SK-N-SH (cell line): Measurements from ENCODE around the gene DCLK1.

Source experiments
- CHD2 ChIP-seq: fragments of 150-350 bp; IDR thresholded peaks from 2 replicates; pipeline ENCODE4 v1.6.1; 2018; ENCODE audit warnings: low read length; ENCODE audit not compliant: partially characterized antibody
- EP300 ChIP-seq, 2 experiments: IDR thresholded peaks; 2 replicates each; pipeline versions ENCODE4 v1.4.0 to v1.6.1; 2012; ENCODE audit warnings: borderline replicate concordance in 1 of 2, low read depth in 1 of 2, low read length in 1 of 2
- EZH2phosphoT487 ChIP-seq: fragments of 200-600 bp; sonication (generic); IDR thresholded peaks from 2 replicates; pipeline ENCODE4 v1.6.1; 2017; ENCODE audit warnings: low read depth, mixed run types, mild to moderate bottlenecking, antibody characterized with exemption, moderate library complexity, borderline replicate concordance
- GATA2 ChIP-seq: sonication (generic); formaldehyde crosslinking; IDR thresholded peaks from 2 replicates; pipeline ENCODE4 v1.5.0; 2020; ENCODE audit warnings: mild to moderate bottlenecking, missing genetic modification reagents
- NFIC ChIP-seq: IDR thresholded peaks from 2 replicates; pipeline ENCODE4 v1.4.0; 2012; ENCODE audit warnings: borderline replicate concordance
- RAD21 ChIP-seq: IDR thresholded peaks from 2 replicates; pipeline ENCODE4 v1.6.1; 2012; ENCODE audit warnings: mild to moderate bottlenecking, low read length
- TF ChIP-seq, protein P1 (sequence below): fragments of 200-600 bp; sonication (generic); IDR thresholded peaks from 2 replicates; pipeline ENCODE4 v1.6.1; 2017; ENCODE audit warnings: antibody characterized with exemption, mild to moderate bottlenecking, moderate library complexity

DNA sequence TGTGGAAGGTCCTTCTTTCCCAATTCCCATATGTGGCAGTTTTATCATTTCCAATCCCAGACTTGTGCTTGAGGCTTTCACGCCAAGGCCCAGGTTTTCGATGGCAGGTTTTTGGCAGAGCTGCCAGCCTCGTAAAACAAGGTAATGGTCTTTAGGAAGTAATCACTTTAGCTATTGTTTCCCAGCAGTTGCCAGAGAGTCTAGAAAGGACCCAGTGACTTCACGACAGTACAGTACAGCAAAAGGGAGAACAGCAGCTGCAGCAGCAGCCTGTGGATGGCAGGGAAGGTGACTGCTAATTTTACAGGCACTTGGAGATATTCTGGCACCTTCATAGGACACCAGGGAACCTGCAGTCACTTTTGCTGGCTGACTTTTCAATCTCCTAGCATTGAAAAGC is 363.1 kb downstream of the DCLK1 start:
- TF ChIP-seq RAD21 = no peak
- TF ChIP-seq NFIC = no peak
- TF ChIP-seq, protein P1, sequence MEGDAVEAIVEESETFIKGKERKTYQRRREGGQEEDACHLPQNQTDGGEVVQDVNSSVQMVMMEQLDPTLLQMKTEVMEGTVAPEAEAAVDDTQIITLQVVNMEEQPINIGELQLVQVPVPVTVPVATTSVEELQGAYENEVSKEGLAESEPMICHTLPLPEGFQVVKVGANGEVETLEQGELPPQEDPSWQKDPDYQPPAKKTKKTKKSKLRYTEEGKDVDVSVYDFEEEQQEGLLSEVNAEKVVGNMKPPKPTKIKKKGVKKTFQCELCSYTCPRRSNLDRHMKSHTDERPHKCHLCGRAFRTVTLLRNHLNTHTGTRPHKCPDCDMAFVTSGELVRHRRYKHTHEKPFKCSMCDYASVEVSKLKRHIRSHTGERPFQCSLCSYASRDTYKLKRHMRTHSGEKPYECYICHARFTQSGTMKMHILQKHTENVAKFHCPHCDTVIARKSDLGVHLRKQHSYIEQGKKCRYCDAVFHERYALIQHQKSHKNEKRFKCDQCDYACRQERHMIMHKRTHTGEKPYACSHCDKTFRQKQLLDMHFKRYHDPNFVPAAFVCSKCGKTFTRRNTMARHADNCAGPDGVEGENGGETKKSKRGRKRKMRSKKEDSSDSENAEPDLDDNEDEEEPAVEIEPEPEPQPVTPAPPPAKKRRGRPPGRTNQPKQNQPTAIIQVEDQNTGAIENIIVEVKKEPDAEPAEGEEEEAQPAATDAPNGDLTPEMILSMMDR = no peak
- TF ChIP-seq GATA2 (CRISPR knock-in tag) = no peak
- TF ChIP-seq CHD2 = no peak
- TF ChIP-seq EP300 (IDR thresholded peaks at IDR 0.05; ENCODE audit: borderline replicate concordance in 1 of 2, low read depth in 1 of 2, low read length in 1 of 2) = no peak
- no peak for TF ChIP-seq EZH2phosphoT487
